Urinary bladder (tissue), 4 donors: ENCODE measurements around the gene IL20. TPM values are rescaled to one million over a fixed set of nuclear protein-coding genes. Genes with fewer than 3 reads are reported as not detected.

Source experiments
- DNase-seq: peaks from one replicate; pipeline ENCODE4 v3.0.0-alpha.2; 2015; ENCODE audit errors: extremely low spot score
- H3K27ac ChIP-seq: one replicate; pipeline ENCODE4 v1.5.1; 2013; ENCODE audit warnings: low read depth, mild to moderate bottlenecking, moderate library complexity
- H3K36me3 ChIP-seq: one replicate; pipeline ENCODE4 v1.6.1; 2013; ENCODE audit warnings: mild to moderate bottlenecking, moderate library complexity; ENCODE audit not compliant: insufficient read depth
- H3K4me1 ChIP-seq: one replicate; pipeline ENCODE4 v1.6.1; 2013; ENCODE audit warnings: mild to moderate bottlenecking, moderate library complexity; ENCODE audit not compliant: insufficient read depth
- H3K4me3 ChIP-seq: one replicate; pipeline ENCODE4 v1.5.1; 2013; ENCODE audit warnings: low read depth, low read length
- WGBS: extraction: QIAGEN DNeasy Blood & Tissue Kit; methylation state at CpG from one replicate; pipeline ENCODE4 v1.1.7; 2013; 5-methylcytosine and 5-hydroxymethylcytosine counted together
- polyA plus RNA-seq: library from polyadenylated mRNA; stranded (reverse); fragments of 200-250 nt; gene quantifications from one replicate; pipeline ENCODE4 v1.2.3, GENCODE V29; 2013
- total RNA-seq: library from RNA; depleted of rRNA; stranded (reverse); fragments of >200 nt; gene quantifications from one replicate; pipeline ENCODE4 v1.2.3, GENCODE V29; 2014
- donor health status: healthy with polysubstance abuse.
- donor health status: healthy.

IL20 gene
- total and polyA plus RNA-seq, 2 donors, result not detected

DNA sequence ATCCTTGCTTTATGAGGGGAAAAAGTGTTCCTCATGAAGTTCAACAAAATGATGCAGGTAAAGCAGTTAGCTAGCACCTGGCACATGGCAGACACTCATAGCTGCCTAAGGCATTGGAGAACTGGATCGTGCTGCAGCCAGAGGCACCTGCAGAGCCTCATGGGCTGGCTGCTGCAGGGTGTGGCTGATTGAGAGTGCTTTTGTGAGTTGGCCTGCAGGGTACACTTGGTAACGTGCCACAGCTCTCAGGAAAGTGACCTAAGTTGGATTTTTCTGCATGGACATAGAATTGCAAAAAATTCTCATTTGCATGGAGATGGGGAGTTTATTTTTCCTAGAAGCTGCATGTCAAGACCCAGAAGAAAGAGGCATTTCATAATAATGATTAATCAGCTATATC, 31.6 kb upstream of the IL20 start:
- no peaks in the 10 kb centered on the region for H3K4me1 ChIP-seq
- WGBS, result 68% methylated on average over 2 of the region's 2 CpGs
- no peak overlapping the region for H3K27ac ChIP-seq
- no peak overlapping the region for H3K4me3 ChIP-seq
- H3K36me3 ChIP-seq, result no peaks in the 10 kb centered on the region
- DNase-seq, result no peak

DNA sequence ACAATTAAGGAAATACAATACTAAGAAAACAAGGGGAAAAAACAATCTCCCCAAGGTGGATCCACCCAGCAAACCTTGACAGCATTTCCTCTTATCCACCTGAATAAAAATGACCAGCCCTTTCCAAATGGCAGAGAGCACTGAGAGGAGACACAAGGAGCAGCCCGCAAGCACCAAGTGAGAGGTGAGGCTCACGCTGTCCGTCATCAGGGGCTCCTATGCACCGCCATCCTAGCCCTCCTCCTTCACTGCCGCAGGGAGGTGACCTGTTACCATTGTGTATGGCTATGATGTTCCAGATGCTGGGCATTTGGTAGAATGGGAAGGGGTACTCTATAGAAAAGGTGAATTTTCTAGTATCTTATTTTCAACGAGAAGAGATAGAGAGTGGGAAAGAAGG, 31.2 kb upstream of the IL20 start:
- Histone ChIP-seq H3K27ac (no peak overlapping the region), H3K4me3 (no peak overlapping the region), H3K36me3 (no peaks in the 10 kb centered on the region), H3K4me1 (no peaks in the 10 kb centered on the region)
- DNase-seq, result no peak
- 89% methylated on average over 6 of the region's 6 CpGs for WGBS

DNA sequence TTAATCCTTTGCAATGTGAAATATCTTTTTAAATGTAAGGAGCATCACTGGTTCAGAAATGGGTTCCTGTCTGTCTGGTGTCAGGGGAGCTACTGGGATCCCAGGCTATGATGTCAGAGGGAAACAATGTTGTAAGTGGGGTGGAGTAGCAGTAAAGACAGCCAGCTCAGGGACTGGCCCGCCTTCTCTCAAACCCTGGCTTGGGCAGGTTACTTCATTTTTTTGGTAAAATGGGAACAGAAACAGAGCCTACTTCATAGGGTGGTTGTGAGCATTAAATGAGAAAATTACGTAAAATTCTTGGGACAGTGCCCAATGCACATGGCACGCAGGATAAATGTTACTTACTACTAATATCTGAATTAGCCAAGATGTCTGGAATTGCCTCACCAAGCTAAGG, 30.7 kb upstream of the IL20 start:
- no peak overlapping the region for H3K27ac ChIP-seq
- H3K36me3 ChIP-seq, result no peaks in the 10 kb centered on the region
- no peak overlapping the region for H3K4me3 ChIP-seq
- 67% methylated on average over 3 of the region's 3 CpGs for WGBS
- no peak for DNase-seq
- H3K4me1 ChIP-seq, result no peaks in the 10 kb centered on the region

DNA sequence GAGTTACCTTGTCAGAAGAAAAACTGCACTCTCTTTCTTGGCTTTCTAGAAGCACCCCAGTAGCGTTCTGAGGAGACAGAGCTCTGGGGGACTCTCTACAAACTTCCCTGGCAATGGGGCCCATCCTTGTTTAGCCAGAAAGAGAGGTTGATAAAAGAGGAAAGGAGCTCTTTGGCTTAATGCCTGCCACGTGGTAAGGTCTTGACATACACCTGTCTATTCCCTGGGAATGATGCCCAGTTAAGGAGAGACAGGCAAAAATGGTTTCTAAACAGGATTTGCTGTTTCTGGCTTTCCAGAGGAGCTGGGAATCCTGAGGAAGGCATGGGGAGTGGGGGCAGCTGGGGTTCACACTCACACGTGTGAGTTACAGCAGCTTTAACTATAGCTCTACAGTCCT, 30.2 kb upstream of the IL20 start:
- Histone ChIP-seq H3K4me1 (no peaks in the 10 kb centered on the region), H3K36me3 (no peaks in the 10 kb centered on the region), H3K4me3 (no peak overlapping the region), H3K27ac (no peak overlapping the region)
- no peak for DNase-seq
- WGBS, result 40% methylated on average over 3 of the region's 3 CpGs

DNA sequence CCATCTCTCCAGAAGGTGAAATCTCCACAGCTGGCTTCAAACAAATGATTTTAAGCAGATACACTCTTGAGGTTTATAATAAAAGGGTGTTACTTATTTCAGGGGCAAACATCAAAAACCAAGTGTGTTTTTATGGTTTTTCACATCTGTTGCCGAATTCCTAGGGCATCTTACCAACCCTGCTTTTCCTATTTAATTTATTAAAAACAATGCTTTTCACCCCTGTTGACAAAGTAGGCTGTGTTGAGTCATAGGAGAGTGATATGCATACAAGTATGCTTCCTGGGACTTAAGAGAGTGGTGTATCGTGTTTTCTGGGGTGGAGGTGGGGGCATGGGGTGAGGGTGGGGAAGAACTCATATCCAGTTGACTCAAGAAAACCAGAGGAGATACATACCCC, 29.3 kb upstream of the IL20 start:
- H3K4me1 ChIP-seq, result no peaks in the 10 kb centered on the region
- H3K4me3 ChIP-seq, result no peak overlapping the region
- no peaks in the 10 kb centered on the region for H3K36me3 ChIP-seq
- no peak for DNase-seq
- 39% methylated on average over 2 of the region's 2 CpGs for WGBS
- H3K27ac ChIP-seq, result no peak overlapping the region

DNA sequence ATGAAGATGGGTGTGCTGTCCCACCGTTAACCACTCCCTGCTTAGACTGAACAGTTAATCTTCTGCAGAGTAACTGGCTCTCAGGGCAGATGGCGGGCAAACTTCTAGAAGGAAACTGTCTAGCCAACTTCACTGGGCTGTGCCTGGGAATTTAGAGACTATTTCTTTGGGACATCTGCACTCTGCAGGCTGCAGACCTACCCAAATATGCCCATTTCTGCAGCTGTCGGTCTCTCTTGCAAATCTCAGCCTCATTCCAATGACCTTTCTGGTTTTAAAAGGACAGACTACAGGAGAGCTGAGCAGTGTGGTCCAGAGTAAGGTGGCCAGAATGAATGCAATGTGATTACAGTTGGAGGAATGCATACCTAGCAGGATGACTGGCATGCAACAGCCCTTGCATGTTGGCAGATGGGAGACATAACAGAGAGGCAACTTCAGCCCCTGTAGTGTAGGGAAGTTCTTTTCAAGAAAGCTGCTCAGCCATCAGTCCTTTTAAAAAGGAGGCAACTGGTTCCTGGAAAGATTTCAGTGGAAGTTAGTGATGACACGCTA, 26.3 kb upstream of the IL20 start:
- Histone ChIP-seq H3K27ac (no peak overlapping the region), H3K36me3 (no peaks in the 10 kb centered on the region), H3K4me3 (no peak overlapping the region), H3K4me1 (no peaks in the 10 kb centered on the region)
- 77% methylated on average over 4 of the region's 4 CpGs for WGBS
- DNase-seq, result no peak

DNA sequence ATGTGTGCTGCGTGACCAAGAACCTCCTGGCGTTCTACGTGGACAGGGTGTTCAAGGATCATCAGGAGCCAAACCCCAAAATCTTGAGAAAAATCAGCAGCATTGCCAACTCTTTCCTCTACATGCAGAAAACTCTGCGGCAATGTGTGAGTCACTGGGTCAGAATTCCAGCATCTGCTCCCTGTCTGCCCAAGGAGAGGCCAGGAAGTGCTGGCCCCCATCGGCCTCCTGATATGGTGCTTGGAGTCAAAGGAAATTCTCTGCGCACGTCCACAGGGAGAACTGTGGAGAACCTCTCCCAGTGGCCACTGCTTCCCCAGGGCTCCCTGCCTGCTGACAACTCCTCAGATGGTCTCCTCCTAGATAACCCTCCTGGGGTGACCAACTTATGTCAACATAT, 25.6 kb upstream of the IL20 start:
- 75% methylated on average over 7 of the region's 7 CpGs for WGBS

DNA sequence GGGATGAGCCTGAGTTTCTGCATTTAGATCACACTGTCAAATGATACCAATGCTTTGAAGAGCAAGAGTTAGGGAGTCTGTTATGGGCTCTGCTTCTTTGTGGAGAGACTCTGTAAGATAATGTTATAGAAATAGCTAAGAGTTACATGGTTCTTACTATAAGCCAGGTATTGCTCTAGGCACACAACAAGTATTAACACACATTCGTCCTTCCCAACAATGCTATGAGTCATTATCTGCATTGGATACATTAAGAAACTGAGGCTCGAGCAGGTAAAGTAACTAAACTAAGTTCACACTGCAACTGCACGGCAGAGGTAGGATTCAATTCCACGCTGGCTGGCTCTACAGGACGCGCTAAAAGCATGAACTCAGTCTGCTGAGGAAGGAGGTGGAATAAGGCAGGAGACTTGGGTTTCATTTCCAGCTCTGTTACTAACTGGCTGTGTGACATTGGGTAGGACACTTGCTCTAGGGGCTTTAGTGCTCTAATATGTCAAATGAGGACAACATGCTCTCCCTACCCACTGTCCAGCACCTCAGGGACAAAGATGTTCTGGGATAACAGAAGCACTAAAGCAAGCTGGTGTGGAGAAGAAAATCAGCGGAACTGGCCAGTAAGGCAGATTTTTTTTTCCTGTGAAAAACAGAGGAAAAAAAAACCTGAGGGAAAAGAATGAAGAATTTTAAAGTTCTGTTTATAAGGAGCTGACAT, 23.7 kb upstream of the IL20 start:
- 87% methylated on average over 7 of the region's 7 CpGs for WGBS
- DNase-seq, result no peak
- Histone ChIP-seq H3K27ac (no peak overlapping the region), H3K4me3 (no peak overlapping the region), H3K4me1 (no peaks in the 10 kb centered on the region), H3K36me3 (no peaks in the 10 kb centered on the region)

More for the DNA sequence above, 25.6 kb upstream of the IL20 start:
- H3K27ac ChIP-seq, result no peak overlapping the region
- DNase-seq, result no peak
- H3K4me3 ChIP-seq, result no peak overlapping the region
- H3K36me3 ChIP-seq, result no peaks in the 10 kb centered on the region
- H3K4me1 ChIP-seq, result no peaks in the 10 kb centered on the region

DNA sequence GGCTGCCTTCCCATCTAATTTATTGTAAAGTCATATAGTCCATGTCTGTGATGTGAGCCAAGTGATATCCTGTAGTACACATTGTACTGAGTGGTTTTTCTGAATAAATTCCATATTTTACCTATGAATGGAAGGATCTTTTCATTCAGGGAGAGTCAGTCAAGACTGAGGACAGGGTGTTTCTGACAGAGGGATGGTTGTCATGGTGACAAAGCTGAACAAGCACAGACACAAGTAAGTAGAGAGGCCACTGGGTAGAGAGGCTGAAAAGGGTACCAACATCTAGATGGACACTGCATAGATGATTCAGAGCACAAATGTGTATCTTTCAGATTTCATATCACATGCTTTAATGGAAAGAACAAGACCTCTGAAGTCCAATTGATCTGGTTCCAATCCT, 22.6 kb upstream of the IL20 start:
- H3K4me1 ChIP-seq, result no peaks in the 10 kb centered on the region
- DNase-seq, result no peak
- H3K4me3 ChIP-seq, result no peak overlapping the region
- no peak overlapping the region for H3K27ac ChIP-seq
- no peaks in the 10 kb centered on the region for H3K36me3 ChIP-seq

DNA sequence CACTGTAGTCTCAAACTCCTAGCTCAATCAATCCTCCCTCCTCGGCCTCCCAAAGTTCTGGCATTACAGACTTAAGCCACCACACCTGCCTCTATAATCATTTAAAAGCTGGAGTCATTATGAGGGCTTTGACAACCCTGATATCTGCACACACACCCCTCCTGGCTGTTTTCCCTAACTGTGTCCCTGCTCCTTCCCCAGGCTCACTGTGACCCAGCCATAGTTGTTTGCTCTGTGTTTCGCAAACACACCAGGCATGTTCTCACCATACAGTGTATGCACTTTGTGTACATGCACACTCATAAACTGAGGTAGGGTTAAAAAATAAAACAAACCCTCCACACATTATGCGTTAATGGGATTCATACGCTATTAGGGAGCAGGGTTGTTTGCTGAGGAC, 21.8 kb upstream of the IL20 start:
- no peak overlapping the region for H3K4me3 ChIP-seq
- 89% methylated on average over 4 of the region's 4 CpGs for WGBS
- no peak overlapping the region for H3K27ac ChIP-seq
- H3K4me1 ChIP-seq, result no peaks in the 10 kb centered on the region
- DNase-seq, result no peak
- no peaks in the 10 kb centered on the region for H3K36me3 ChIP-seq

DNA sequence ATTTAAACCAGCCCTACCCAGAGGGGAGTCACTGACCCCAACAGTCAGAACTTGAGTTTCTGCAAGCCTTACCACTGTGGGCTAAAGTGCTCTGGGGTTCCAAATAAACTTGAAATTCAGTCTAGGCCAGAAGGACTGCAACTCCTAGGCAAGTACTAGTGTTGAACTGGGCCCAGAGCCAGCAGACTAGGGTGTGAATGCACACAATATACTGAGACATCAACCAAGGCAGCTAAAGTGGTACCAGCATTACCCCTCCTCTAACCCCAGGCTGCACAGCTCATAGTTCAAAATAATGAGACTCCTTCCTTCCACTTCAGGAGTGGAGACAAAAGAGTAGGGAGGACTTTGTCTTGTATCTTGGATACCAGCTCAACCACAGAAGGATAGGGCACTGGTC, 18.9 kb upstream of the IL20 start:
- no peaks in the 10 kb centered on the region for H3K36me3 ChIP-seq
- no peaks in the 10 kb centered on the region for H3K4me1 ChIP-seq
- no peak overlapping the region for H3K27ac ChIP-seq
- no peak overlapping the region for H3K4me3 ChIP-seq
- no peak for DNase-seq

DNA sequence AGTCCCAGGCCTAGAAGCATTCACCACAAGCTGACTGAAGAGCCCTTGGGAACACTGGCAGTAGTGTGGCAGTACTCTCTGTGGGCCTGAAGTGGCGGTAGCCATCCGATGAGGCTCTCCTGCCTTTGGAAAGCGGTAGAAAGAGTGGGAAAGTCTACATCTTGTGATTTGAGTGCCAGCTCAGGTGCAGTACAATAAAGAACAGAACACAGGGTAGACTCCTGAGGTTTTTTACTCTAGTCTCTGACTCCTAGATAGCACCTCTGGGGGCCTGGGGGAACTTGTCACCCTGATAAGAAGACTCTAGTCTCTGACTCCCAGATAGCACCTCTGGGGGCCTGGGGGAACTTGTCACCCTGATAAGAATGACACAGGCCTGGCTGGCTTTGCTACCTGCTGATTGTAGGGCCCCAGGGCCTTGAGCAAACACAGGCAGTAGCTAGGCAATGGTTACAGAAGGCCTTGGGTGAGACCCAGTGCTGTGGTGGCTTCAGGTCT, 18.0 kb upstream of the IL20 start:
- Histone ChIP-seq H3K36me3 (no peaks in the 10 kb centered on the region), H3K4me1 (no peaks in the 10 kb centered on the region), H3K4me3 (no peak overlapping the region), H3K27ac (no peak overlapping the region)
- no peak for DNase-seq
- 95% methylated on average over 3 of the region's 3 CpGs for WGBS

DNA sequence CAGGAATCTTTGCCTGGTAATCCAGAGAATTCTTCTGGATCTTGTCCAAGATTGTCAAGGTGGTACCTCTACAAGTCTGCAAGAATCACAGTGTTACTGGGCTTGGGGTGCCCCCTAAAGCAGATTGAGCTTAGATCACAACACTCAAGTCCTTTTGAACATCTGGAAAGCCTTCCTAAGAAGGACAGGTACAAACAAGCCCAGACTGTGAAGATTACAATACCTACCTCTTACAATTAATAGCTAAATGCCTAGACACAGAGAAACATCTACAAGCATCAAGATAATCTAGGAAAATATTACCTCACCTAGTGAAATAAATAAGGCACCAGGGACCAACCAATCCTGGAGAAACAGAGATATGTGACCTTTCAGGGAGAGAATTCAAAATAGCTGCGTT, 17.5 kb upstream of the IL20 start:
- H3K4me1 ChIP-seq, result no peaks in the 10 kb centered on the region
- DNase-seq, result no peak
- no peaks in the 10 kb centered on the region for H3K36me3 ChIP-seq
- 93% methylated on average over 1 of the region's 1 CpG for WGBS
- H3K27ac ChIP-seq, result no peak overlapping the region
- H3K4me3 ChIP-seq, result no peak overlapping the region

DNA sequence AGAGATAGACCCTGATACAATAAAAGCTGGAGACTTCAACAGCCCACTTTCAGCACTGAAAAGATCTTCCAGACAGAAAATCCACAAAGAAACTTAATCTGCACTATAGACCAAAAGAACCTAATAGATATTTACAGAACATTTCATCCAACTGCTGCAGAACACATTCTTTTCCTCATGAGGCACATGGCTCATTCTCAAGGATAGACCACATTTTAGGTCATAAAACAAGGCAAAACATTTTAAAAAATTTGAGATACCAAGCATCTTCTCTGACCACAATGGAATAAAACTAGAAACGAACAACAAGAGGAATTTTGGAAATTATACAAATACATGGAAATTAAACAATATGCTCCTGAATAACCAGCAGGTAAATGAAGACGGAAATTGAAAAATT, 15.0 kb upstream of the IL20 start:
- no peak overlapping the region for H3K4me3 ChIP-seq
- 77% methylated on average over 2 of the region's 2 CpGs for whole genome bisulfite sequencing
- no peaks in the 10 kb centered on the region for H3K4me1 ChIP-seq
- DNase-seq, result no peak
- no peaks in the 10 kb centered on the region for H3K36me3 ChIP-seq
- no peak overlapping the region for H3K27ac ChIP-seq
